ENCODE results near the gene CHD1L.

Gene CHD1L

GRCh38 chr1:147245586-147246021, 3.1 kb downstream of the CHD1L start:
- peaks cover 79% of the 10 kb centered on the region for H3K79me2 ChIP-seq (ENCODE audit: insufficient read depth, low read length)
- H3K36me3 ChIP-seq (ENCODE audit: insufficient read depth, low read length), result no peaks in the 10 kb centered on the region
- H3K27me3 ChIP-seq (ENCODE audit: insufficient read depth, low read length, poor library complexity, severe bottlenecking), result no peaks in the 10 kb centered on the region
- H2AFZ ChIP-seq (ENCODE audit: low read length), result no peak overlapping the region
- peaks cover 63% of the 10 kb centered on the region for H4K20me1 ChIP-seq (ENCODE audit: insufficient read depth, low read length, poor library complexity, severe bottlenecking)
- peak overlapping the region; percentile 95 for H3K4me2 ChIP-seq (ENCODE audit: low read depth, low read length, poor library complexity, severe bottlenecking)
- peaks cover 56% of the 10 kb centered on the region for H3K4me1 ChIP-seq (ENCODE audit: insufficient read depth, low read length, poor library complexity, severe bottlenecking)
- H3F3A ChIP-seq (ENCODE audit: low read depth), result no peaks in the 10 kb centered on the region
- no peaks in the 10 kb centered on the region for H3K9me3 ChIP-seq (ENCODE audit: insufficient read depth, low read depth, low read length)
- H3K4me3 ChIP-seq (ENCODE audit: low read length, poor library complexity, severe bottlenecking), result peak overlapping the region; percentile 89
- no peaks in the 10 kb centered on the region for H3K9me2 ChIP-seq (replicated peaks; ENCODE audit: low read depth, low read length)
- TF ChIP-seq EZH2phosphoT487 (IDR thresholded peaks at IDR 0.05; ENCODE audit: borderline replicate concordance), result no peak
- no peak for TF ChIP-seq CTCF (conservative IDR thresholded peaks at IDR 0.05; ENCODE audit: low read length)
- H3K9ac ChIP-seq (ENCODE audit: low read depth, low read length, poor library complexity, severe bottlenecking), result no peak overlapping the region

- Histone ChIP-seq H3K4me2 (ENCODE audit: low read depth, low read length, poor library complexity, severe bottlenecking) (peak overlapping the region; percentile 95), H3K36me3 (ENCODE audit: insufficient read depth, low read length) (no peaks in the 10 kb centered on the region), H2AFZ (ENCODE audit: low read length) (no peak overlapping the region), H3F3A (ENCODE audit: low read depth) (no peaks in the 10 kb centered on the region), H3K9me2 (replicated peaks; ENCODE audit: low read depth, low read length) (no peaks in the 10 kb centered on the region), H3K4me3 (ENCODE audit: low read length, poor library complexity, severe bottlenecking) (peak overlapping the region; percentile 89), H3K79me2 (ENCODE audit: insufficient read depth, low read length) (peaks cover 85% of the 10 kb centered on the region), H3K27me3 (ENCODE audit: insufficient read depth, low read length, poor library complexity, severe bottlenecking) (no peaks in the 10 kb centered on the region), H3K9me3 (ENCODE audit: insufficient read depth, low read depth, low read length) (no peaks in the 10 kb centered on the region), H4K20me1 (ENCODE audit: insufficient read depth, low read length, poor library complexity, severe bottlenecking) (peaks cover 67% of the 10 kb centered on the region), H3K9ac (ENCODE audit: low read depth, low read length, poor library complexity, severe bottlenecking) (no peak overlapping the region), H3K4me1 (ENCODE audit: insufficient read depth, low read length, poor library complexity, severe bottlenecking) (peaks cover 59% of the 10 kb centered on the region)
- TF ChIP-seq CTCF (conservative IDR thresholded peaks at IDR 0.05; ENCODE audit: low read length), result no peak
- no peak for TF ChIP-seq EZH2phosphoT487 (IDR thresholded peaks at IDR 0.05; ENCODE audit: borderline replicate concordance)
Observed at GRCh38 chr1:147246044-147246690, 3.7 kb downstream of the CHD1L start.

GRCh38 chr1:147246910-147247655, 4.6 kb downstream of the CHD1L start:
- Histone ChIP-seq H3K36me3 (ENCODE audit: insufficient read depth, low read length) (peaks cover under 1% of the 10 kb centered on the region; the same call in 1 of the 2 replicates), H4K20me1 (ENCODE audit: insufficient read depth, low read length, poor library complexity, severe bottlenecking) (peaks cover 67% of the 10 kb centered on the region), H2AFZ (ENCODE audit: low read length) (no peak overlapping the region), H3K4me3 (ENCODE audit: low read length, poor library complexity, severe bottlenecking) (peak overlapping the region; percentile 89), H3K9me2 (replicated peaks; ENCODE audit: low read depth, low read length) (no peaks in the 10 kb centered on the region), H3K9me3 (ENCODE audit: insufficient read depth, low read depth, low read length) (no peaks in the 10 kb centered on the region), H3K4me2 (ENCODE audit: low read depth, low read length, poor library complexity, severe bottlenecking) (peak overlapping the region; percentile 95), H3K79me2 (ENCODE audit: insufficient read depth, low read length) (peaks cover 93% of the 10 kb centered on the region), H3K27me3 (ENCODE audit: insufficient read depth, low read length, poor library complexity, severe bottlenecking) (no peaks in the 10 kb centered on the region), H3F3A (ENCODE audit: low read depth) (no peaks in the 10 kb centered on the region), H3K4me1 (ENCODE audit: insufficient read depth, low read length, poor library complexity, severe bottlenecking) (peaks cover 54% of the 10 kb centered on the region), H3K9ac (ENCODE audit: low read depth, low read length, poor library complexity, severe bottlenecking) (no peak overlapping the region)
- no peak for TF ChIP-seq EZH2phosphoT487 (IDR thresholded peaks at IDR 0.05; ENCODE audit: borderline replicate concordance)
- no peak for TF ChIP-seq CTCF (conservative IDR thresholded peaks at IDR 0.05; ENCODE audit: low read length)

All from Loucy (cell line).